Eye (tissue), 1 donor: ENCODE data around the gene HDC.

Experiments
- DNase-seq: peaks from one replicate; pipeline ENCODE4 v3.0.0-alpha.2; 2015

HDC gene

DNA sequence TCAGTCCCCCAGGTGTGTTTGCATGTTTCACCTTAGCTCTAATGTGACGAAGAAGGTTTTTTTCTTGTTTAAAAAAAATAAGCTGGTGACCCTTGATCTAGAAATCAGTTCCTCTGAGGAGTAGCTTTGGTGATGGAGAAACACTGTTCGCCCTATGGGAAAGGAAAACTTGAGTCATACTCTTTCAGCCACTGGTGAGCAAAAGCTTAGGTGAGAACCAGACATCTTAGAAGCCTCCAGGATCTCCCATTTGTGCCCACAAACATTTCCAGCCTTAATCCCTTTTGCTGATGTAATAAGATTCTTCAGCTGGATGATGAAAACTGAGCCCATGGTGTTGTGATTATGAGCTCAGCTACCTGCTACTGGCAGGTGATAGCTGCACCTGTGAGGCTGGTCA lies 45.7 kb downstream of the HDC start:
- no peak for DNase-seq

DNA sequence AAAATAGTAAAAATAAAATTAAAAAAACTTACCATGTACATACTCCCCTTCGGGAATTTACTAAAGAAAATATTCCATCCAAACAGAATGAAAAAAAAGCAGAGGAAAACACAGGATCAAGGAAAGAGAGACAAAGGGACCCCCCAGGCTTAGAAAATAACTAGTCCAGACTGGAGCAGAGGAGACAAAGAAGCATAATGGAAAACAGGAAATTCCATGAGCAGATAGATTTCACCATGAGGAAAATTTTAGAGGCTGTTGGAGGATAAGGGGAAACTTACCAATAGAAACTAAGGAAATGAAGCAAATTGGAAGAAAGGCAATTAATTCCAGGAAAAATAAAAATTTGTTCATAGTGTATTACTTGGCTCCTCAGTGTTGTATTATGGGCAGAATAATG lies 46.8 kb downstream of the HDC start:
- DNase-seq = no peak

DNA sequence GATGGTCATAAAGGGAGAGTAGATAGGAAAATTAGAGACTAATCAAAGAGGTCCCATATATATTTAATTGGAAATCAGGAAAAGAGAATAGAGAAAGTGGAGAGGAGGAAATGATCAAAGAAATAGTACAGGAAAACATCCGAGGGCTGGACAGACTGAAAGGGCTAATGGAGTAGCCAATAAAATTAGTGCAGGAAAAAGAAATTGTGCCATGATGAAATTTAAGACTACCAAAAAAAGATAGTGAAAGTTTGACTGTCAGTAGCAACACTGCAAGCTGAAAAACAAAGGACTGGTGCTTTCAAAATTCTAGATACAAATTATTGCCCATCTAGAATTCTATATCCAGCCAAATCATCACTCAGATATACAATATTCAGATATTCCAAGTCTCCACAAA lies 47.2 kb downstream of the HDC start:
- DNase-seq = no peak

DNA sequence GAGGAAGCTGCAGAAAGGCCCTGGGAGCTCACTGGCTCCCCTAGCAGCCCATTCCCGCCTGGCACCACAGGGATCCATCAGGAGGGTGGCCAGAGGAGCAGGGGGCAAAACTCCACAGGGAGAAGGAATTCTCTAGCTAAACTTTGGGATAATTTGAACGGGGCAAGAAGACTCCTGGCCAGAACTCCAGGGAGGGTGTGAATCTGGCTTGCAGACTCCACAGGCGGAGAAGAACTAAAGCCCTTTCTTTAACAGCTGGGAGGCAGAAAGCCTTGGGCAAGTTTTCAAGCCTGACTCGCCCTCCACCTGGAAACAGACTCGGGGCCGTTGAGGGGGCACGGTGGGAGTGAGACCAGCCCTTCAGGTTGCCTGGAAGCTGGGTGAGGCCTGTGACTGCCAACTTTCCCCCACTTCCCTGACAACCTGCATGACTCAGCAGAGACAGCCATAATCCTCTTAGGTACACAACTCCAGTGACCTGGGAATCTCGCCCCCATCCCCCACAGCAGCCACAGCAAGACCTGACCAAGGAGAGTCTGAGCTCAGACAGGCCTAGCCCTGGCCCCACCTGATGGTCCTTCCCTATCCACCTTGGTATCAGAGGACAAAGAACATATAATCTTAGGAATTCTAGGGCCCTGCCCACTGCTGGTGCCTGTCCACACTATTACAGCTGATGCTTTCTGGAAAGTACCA lies 54.9 kb downstream of the HDC start:
- peak; percentile 8 for DNase-seq

DNA sequence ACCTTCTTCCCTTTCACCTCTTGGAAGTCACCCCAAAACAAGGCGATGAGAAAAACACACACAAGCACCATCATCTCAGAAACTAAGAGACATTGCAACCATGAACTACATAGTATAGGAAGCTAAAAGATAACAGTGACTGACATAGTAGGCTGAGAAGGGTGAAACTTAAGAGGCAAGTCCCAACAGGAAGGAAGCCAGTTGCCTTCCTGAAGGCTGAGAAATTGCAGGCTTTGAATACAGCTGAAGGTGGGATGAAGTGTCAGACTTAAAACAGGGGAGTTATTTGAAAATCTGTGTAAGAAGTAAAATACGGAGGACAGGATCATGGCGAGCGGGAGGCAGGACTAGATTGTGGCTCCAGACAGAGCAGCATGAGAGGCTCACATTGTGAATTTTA lies 55.7 kb downstream of the HDC start:
- DNase-seq = no peak

DNA sequence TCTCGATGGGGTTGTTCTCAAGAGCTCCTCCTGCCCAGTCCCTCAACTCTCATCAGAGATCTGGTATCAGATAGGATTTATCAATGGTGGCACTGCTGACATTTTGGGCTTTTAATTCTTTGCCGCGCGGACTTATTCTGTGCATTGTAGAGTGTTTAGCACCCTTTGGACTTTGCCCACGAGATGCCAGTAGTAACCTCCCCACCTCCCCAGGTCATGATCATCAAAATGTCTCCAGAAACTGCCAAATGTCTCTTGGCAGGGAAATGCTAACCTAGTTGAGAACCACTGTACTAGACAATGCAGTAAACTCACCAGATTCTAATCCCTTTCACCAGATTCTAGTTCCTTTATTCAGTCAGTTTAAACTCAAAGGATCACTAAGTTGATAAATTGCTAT lies 59.5 kb downstream of the HDC start:
- DNase-seq = no peak

DNA sequence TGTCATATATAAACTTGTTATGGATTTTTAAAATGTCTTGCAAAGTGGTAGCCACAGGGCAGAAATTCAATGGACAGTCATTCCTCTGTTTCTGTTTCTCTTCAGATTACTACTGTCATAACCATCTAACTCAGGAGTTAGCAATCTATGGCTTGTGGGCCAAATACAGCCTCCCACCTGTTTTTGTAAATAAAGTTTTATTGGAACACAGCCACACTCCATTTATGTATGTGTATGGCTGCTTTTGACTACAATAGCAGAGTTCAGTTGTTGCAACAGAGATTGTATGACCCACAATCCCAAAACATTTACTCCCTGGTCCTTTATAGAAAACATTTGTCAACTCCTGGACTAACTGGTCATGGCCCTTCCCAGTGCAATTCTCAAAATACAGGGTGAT lies 63.5 kb downstream of the HDC start:
- no peak for DNase-seq

DNA sequence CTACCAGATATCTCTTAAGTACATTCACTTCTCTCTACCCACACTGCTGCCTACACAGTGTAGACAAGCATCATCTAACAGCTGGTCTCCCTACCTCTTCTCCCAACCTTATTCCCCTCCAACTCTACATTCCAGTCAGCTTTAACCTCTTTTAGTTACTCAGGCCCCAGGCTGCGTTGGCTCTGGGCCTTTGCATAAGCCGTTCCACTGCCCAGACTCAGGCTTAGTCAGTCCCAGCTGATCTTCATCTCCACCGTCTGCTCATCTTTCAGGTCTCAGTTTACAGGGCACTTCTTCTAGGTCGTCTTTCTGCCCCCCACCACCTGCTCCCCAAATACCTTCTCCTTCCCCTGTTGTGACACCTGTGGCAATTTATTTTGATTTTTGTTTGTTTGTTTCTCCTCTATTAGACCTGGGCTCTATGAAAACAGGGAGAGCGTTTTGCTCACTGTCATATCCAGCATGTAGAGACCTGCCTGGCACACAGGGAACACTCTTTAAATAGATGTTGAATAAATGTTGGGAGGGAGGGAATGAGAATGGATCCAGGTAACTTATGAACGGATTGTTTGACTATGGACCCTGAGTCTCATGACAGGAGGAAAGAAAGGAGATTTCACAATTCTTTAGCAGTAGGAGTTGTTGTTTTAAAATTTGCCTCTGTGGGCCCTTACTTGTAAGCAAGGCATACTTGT lies 72.5 kb downstream of the HDC start:
- no peak for DNase-seq

DNA sequence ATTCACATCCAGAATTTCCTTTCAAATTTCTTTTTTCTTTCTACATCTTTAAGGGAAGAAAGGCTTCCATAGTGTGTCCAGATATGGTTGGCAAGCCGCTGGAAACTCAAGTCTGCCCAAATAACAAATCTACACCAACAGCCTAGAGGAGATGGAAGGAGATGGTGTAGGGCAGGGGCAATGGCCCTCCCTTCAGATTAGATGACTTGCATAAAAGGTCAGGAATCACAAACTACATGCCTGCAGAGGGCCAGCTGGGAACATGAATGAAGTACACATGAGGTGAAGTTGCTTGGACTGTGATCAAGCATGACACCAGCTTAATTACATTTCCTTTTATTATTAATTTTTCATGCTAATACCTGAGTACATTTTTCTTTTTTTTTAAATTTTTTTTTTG lies 73.4 kb downstream of the HDC start:
- no peak for DNase-seq
